Progenitor cell of endocrine pancreas (in vitro differentiated cells): ENCODE data around the gene BEX4. TPM values are rescaled to one million over a fixed set of nuclear protein-coding genes. Genes with fewer than 3 reads are reported as not detected.

Experiments
- DNase-seq: peaks from one replicate; pipeline ENCODE4 v3.0.0; 2021; ENCODE audit warnings: low spot score; ENCODE audit not compliant: unreplicated experiment
- H3K27ac Mint-ChIP-seq: 2 replicates; pipeline ENCODE4 v1.8.0; 2021; ENCODE audit warnings: mild to moderate bottlenecking, moderate library complexity, mixed read lengths
- H3K27me3 Mint-ChIP-seq: 2 replicates; pipeline ENCODE4 v1.8.0; 2021; ENCODE audit warnings: mixed read lengths
- H3K36me3 Mint-ChIP-seq: 2 replicates; pipeline ENCODE4 v1.8.0; 2022; ENCODE audit warnings: mixed read lengths; ENCODE audit not compliant: insufficient read depth
- H3K4me1 Mint-ChIP-seq: 2 replicates; pipeline ENCODE4 v1.8.0; 2021; ENCODE audit warnings: low read depth, mixed read lengths
- H3K4me3 Mint-ChIP-seq: 2 replicates; pipeline ENCODE4 v1.8.0; 2021; ENCODE audit warnings: low read depth, mild to moderate bottlenecking, moderate library complexity, mixed read lengths
- H3K9me3 Mint-ChIP-seq: 2 replicates; pipeline ENCODE4 v1.8.0; 2021; ENCODE audit warnings: low read depth, mixed read lengths
- CTCF ChIP-seq: fragments of 200-600 bp; sonication (generic); IDR thresholded peaks from one replicate; pipeline ENCODE4 v1.5.0; 2021; ENCODE audit warnings: antibody characterized with exemption, mild to moderate bottlenecking; ENCODE audit not compliant: unreplicated experiment
- total RNA-seq: library from RNA; stranded (reverse); gene quantifications from 2 replicates; pipeline ENCODE4 v1.2.1, GENCODE V29; 2021

Gene BEX4
- total RNA-seq, 1 donor from 2014 or later = 74.9 TPM

GRCh38 chrX:103240155-103240554 is 25.2 kb downstream of the BEX4 start:
- Mint-ChIP-seq H3K9me3 (peaks cover 7% of the 10 kb centered on the region), H3K27me3 (peaks cover 4% of the 10 kb centered on the region), H3K27ac (no peak overlapping the region), H3K4me1 (no peaks in the 10 kb centered on the region), H3K4me3 (no peak overlapping the region), H3K36me3 (no peaks in the 10 kb centered on the region)
- TF ChIP-seq CTCF = no peak
- no peak for DNase-seq

GRCh38 chrX:103248553-103248952 is 33.6 kb downstream of the BEX4 start:
- peaks cover 6% of the 10 kb centered on the region for H3K4me1 Mint-ChIP-seq
- H3K27me3 Mint-ChIP-seq = no peaks in the 10 kb centered on the region
- H3K27ac Mint-ChIP-seq = no peak overlapping the region
- H3K4me3 Mint-ChIP-seq = no peak overlapping the region
- peaks cover 13% of the 10 kb centered on the region for H3K9me3 Mint-ChIP-seq
- TF ChIP-seq CTCF = peak; percentile 48
- no peak for DNase-seq
- peaks cover 5% of the 10 kb centered on the region for H3K36me3 Mint-ChIP-seq

GRCh38 chrX:103249805-103250204 is 34.9 kb downstream of the BEX4 start:
- TF ChIP-seq CTCF = no peak
- Mint-ChIP-seq H3K9me3 (peaks cover 15% of the 10 kb centered on the region), H3K4me3 (no peak overlapping the region), H3K27ac (no peak overlapping the region), H3K36me3 (peaks cover 5% of the 10 kb centered on the region), H3K27me3 (no peaks in the 10 kb centered on the region), H3K4me1 (peaks cover 12% of the 10 kb centered on the region)
- DNase-seq = no peak

GRCh38 chrX:103250977-103251376 is 36.1 kb downstream of the BEX4 start:
- Mint-ChIP-seq H3K36me3 (peaks cover 5% of the 10 kb centered on the region), H3K4me3 (no peak overlapping the region), H3K9me3 (peaks cover 8% of the 10 kb centered on the region), H3K4me1 (peaks cover 18% of the 10 kb centered on the region), H3K27ac (no peak overlapping the region), H3K27me3 (no peaks in the 10 kb centered on the region)
- no peak for DNase-seq
- TF ChIP-seq CTCF = no peak

GRCh38 chrX:103253608-103254007 is 38.7 kb downstream of the BEX4 start:
- TF ChIP-seq CTCF = no peak
- H3K9me3 Mint-ChIP-seq = peaks cover 8% of the 10 kb centered on the region
- H3K27ac Mint-ChIP-seq = peak overlapping the region; percentile 95
- peaks cover 5% of the 10 kb centered on the region for H3K36me3 Mint-ChIP-seq
- H3K4me1 Mint-ChIP-seq = peaks cover 38% of the 10 kb centered on the region
- peak overlapping the region; percentile 89 for H3K4me3 Mint-ChIP-seq
- H3K27me3 Mint-ChIP-seq = no peaks in the 10 kb centered on the region
- no peak for DNase-seq
